CD4-positive, CD25-positive, alpha-beta regulatory T cell (primary cell): ENCODE results near the gene CAMTA1. TPM values are rescaled to one million over a fixed set of nuclear protein-coding genes. Genes with fewer than 3 reads are reported as not detected.

ENCODE experiments used
- ATAC-seq, 2 donors: fragments of 150-1000 bp; cut with Tn5 transposase; one replicate each; pipeline ENCODE4 v1.10.0; 2021; ENCODE audit warnings: low read depth in 2 of 2, moderate number of reproducible peaks in 2 of 2, moderate library complexity in 1 of 2
- DNase-seq, 3 donors: peaks; one replicate each; pipeline versions ENCODE4 v3.0.0 to v3.0.0-alpha.2; 2012 to 2022; ENCODE audit warnings: mixed read lengths in 1 of 3
- H3K27ac ChIP-seq: one replicate; pipeline ENCODE4 v1.7.0; 2013; ENCODE audit warnings: mild to moderate bottlenecking, low read length; ENCODE audit not compliant: insufficient read depth, poor library complexity, severe bottlenecking
- H3K27me3 ChIP-seq: one replicate; pipeline ENCODE4 v1.7.0; 2013; ENCODE audit warnings: low read length; ENCODE audit not compliant: control insufficient read depth, insufficient read depth
- H3K36me3 ChIP-seq: one replicate; pipeline ENCODE4 v1.7.0; 2013; ENCODE audit warnings: mild to moderate bottlenecking, low read length, moderate library complexity; ENCODE audit not compliant: control insufficient read depth, insufficient read depth
- H3K4me1 ChIP-seq: 2 replicates; pipeline ENCODE4 v1.7.0; 2013; ENCODE audit warnings: mild to moderate bottlenecking, low read length; ENCODE audit not compliant: insufficient read depth, control insufficient read depth, poor library complexity, severe bottlenecking
- H3K4me3 ChIP-seq: one replicate; pipeline ENCODE4 v1.7.0; 2013; ENCODE audit warnings: low read depth, mild to moderate bottlenecking, low read length, moderate library complexity
- H3K9me3 ChIP-seq, 2 experiments: 1 replicate in 1 of 2; 2 replicates in 1 of 2; pipeline ENCODE4 v1.7.0; 2013; ENCODE audit warnings: low read length in 2 of 2, mild to moderate bottlenecking in 1 of 2, moderate library complexity in 1 of 2; ENCODE audit not compliant: control insufficient read depth in 2 of 2
- H3K27ac Mint-ChIP-seq, 3 donors: one replicate each; pipeline ENCODE4 v1.8.0; 2020 to 2022; ENCODE audit warnings: mild to moderate bottlenecking in 3 of 3, mixed read lengths in 3 of 3, moderate library complexity in 2 of 3
- H3K27me3 Mint-ChIP-seq: one replicate; pipeline ENCODE4 v1.8.0; 2022; ENCODE audit warnings: mild to moderate bottlenecking, mixed read lengths
- H3K36me3 Mint-ChIP-seq: one replicate; pipeline ENCODE4 v1.8.0; 2020; ENCODE audit warnings: mixed read lengths
- H3K4me1 Mint-ChIP-seq, 4 donors: one replicate each; pipeline ENCODE4 v1.8.0; 2020 to 2022; ENCODE audit warnings: mixed read lengths in 4 of 4, mild to moderate bottlenecking in 1 of 4
- H3K4me3 Mint-ChIP-seq, 4 donors: one replicate each; pipeline ENCODE4 v1.8.0; 2020 to 2022; ENCODE audit warnings: mild to moderate bottlenecking in 4 of 4, mixed read lengths in 4 of 4, moderate library complexity in 3 of 4
- H3K9me3 Mint-ChIP-seq, 7 donors: one replicate each; pipeline ENCODE4 v1.8.0; 2020 to 2022; ENCODE audit warnings: mixed read lengths in 7 of 7, mild to moderate bottlenecking in 3 of 7, moderate library complexity in 2 of 7
- polyA plus RNA-seq, 4 donors: library from polyadenylated mRNA; unstranded; fragments of 300-500 nt; fragmentation: Illumina TruSeq; gene quantifications; one replicate each; pipeline ENCODE4 v1.2.3, GENCODE V29; 2021
- total RNA-seq: library from RNA; stranded (reverse); gene quantifications from one replicate; pipeline ENCODE4 v1.2.3, GENCODE V29; 2022

CAMTA1 gene
- total and polyA plus RNA-seq, 5 donors from 2014 or later, result 48.8 to 112 (median 80.0) TPM

GRCh38 chr1:7561331-7561921 lies 776.2 kb downstream of the CAMTA1 start:
- Mint-ChIP-seq H3K27ac (no peak overlapping the region), H3K9me3 (peaks cover 0 to 2% (median 0%) of the 10 kb centered on the region in 7 donors), H3K36me3 (no peaks in the 10 kb centered on the region), H3K27me3 (no peaks in the 10 kb centered on the region), H3K4me3 (no peak overlapping the region), H3K4me1 (no peaks in the 10 kb centered on the region)
- no peaks in the 10 kb centered on the region for H3K36me3 ChIP-seq
- no peak for ATAC-seq
- DNase-seq, result no peak
- H3K27ac ChIP-seq, result no peak overlapping the region
- H3K27me3 ChIP-seq, result no peaks in the 10 kb centered on the region
- H3K4me3 ChIP-seq, result no peak overlapping the region
- no peaks in the 10 kb centered on the region for H3K4me1 ChIP-seq
- H3K9me3 ChIP-seq, result no peaks in the 10 kb centered on the region

- H3K9me3 ChIP-seq, result no peaks in the 10 kb centered on the region
- H3K27ac ChIP-seq, result no peak overlapping the region
- no peak overlapping the region for H3K27ac Mint-ChIP-seq
- no peaks in the 10 kb centered on the region for H3K36me3 ChIP-seq
- no peak for ATAC-seq
- no peaks in the 10 kb centered on the region for H3K36me3 Mint-ChIP-seq
- H3K4me1 Mint-ChIP-seq, result no peaks in the 10 kb centered on the region
- peaks cover 0 to 2% (median 0%) of the 10 kb centered on the region in 7 donors for H3K9me3 Mint-ChIP-seq
- no peak for DNase-seq
- H3K27me3 ChIP-seq, result no peaks in the 10 kb centered on the region
- no peak overlapping the region for H3K4me3 Mint-ChIP-seq
- no peaks in the 10 kb centered on the region for H3K27me3 Mint-ChIP-seq
- H3K4me1 ChIP-seq, result no peaks in the 10 kb centered on the region
- H3K4me3 ChIP-seq, result no peak overlapping the region
Observed at GRCh38 chr1:7561936-7562728, 776.9 kb downstream of the CAMTA1 start.

- Histone ChIP-seq H3K4me3 (no peak overlapping the region), H3K27me3 (no peaks in the 10 kb centered on the region), H3K27ac (no peak overlapping the region), H3K36me3 (no peaks in the 10 kb centered on the region), H3K9me3 (no peaks in the 10 kb centered on the region), H3K4me1 (no peaks in the 10 kb centered on the region)
- peaks cover 0 to 2% (median 0%) of the 10 kb centered on the region in 7 donors for H3K9me3 Mint-ChIP-seq
- ATAC-seq (no peak), DNase-seq (no peak)
- no peak overlapping the region for H3K4me3 Mint-ChIP-seq
- H3K27me3 Mint-ChIP-seq, result no peaks in the 10 kb centered on the region
- H3K27ac Mint-ChIP-seq, result no peak overlapping the region
- no peaks in the 10 kb centered on the region for H3K36me3 Mint-ChIP-seq
- no peaks in the 10 kb centered on the region for H3K4me1 Mint-ChIP-seq
Observed at GRCh38 chr1:7562729-7563605, 777.7 kb downstream of the CAMTA1 start.

- no peaks in the 10 kb centered on the region for H3K27me3 Mint-ChIP-seq
Observed at GRCh38 chr1:7564137-7564536, 778.9 kb downstream of the CAMTA1 start.

GRCh38 chr1:7565099-7565750 lies 780.0 kb downstream of the CAMTA1 start:
- no peak overlapping the region for H3K27ac Mint-ChIP-seq
- H3K27ac ChIP-seq, result no peak overlapping the region
- peaks cover 0 to 2% (median 0%) of the 10 kb centered on the region in 7 donors for H3K9me3 Mint-ChIP-seq
- no peaks in the 10 kb centered on the region for H3K4me1 Mint-ChIP-seq
- no peak overlapping the region for H3K4me3 ChIP-seq
- no peaks in the 10 kb centered on the region for H3K9me3 ChIP-seq
- no peaks in the 10 kb centered on the region for H3K27me3 Mint-ChIP-seq
- H3K36me3 Mint-ChIP-seq, result no peaks in the 10 kb centered on the region
- no peak for DNase-seq
- H3K4me1 ChIP-seq, result no peaks in the 10 kb centered on the region
- ATAC-seq, result no peak
- H3K4me3 Mint-ChIP-seq, result no peak overlapping the region
- H3K36me3 ChIP-seq, result no peaks in the 10 kb centered on the region
- no peaks in the 10 kb centered on the region for H3K27me3 ChIP-seq

More at GRCh38 chr1:7564137-7564536, 778.9 kb downstream of the CAMTA1 start:
- peaks cover 0 to 2% (median 0%) of the 10 kb centered on the region in 7 donors for H3K9me3 Mint-ChIP-seq
- ATAC-seq, result no peak
- DNase-seq, result no peak
- no peaks in the 10 kb centered on the region for H3K4me1 ChIP-seq
- no peaks in the 10 kb centered on the region for H3K4me1 Mint-ChIP-seq
- no peak overlapping the region for H3K4me3 Mint-ChIP-seq
- no peaks in the 10 kb centered on the region for H3K36me3 ChIP-seq
- H3K9me3 ChIP-seq, result no peaks in the 10 kb centered on the region
- no peaks in the 10 kb centered on the region for H3K36me3 Mint-ChIP-seq
- H3K4me3 ChIP-seq, result no peak overlapping the region
- no peak overlapping the region for H3K27ac Mint-ChIP-seq
- H3K27me3 ChIP-seq, result no peaks in the 10 kb centered on the region
- no peak overlapping the region for H3K27ac ChIP-seq

- no peaks in the 10 kb centered on the region for H3K4me1 Mint-ChIP-seq
- Histone ChIP-seq H3K4me1 (no peaks in the 10 kb centered on the region), H3K4me3 (no peak overlapping the region), H3K27ac (no peak overlapping the region), H3K27me3 (no peaks in the 10 kb centered on the region), H3K9me3 (no peaks in the 10 kb centered on the region), H3K36me3 (no peaks in the 10 kb centered on the region)
- no peak overlapping the region for H3K27ac Mint-ChIP-seq
- H3K27me3 Mint-ChIP-seq, result no peaks in the 10 kb centered on the region
- ATAC-seq (no peak), DNase-seq (no peak)
- H3K4me3 Mint-ChIP-seq, result no peak overlapping the region
- H3K36me3 Mint-ChIP-seq, result no peaks in the 10 kb centered on the region
- H3K9me3 Mint-ChIP-seq, result peaks cover 0 to 1% (median 0%) of the 10 kb centered on the region in 7 donors
Observed at GRCh38 chr1:7566417-7567375, 781.4 kb downstream of the CAMTA1 start.
